GM23248 (cell line): ENCODE measurements around the gene PTPN2. TPM values are rescaled to one million over a fixed set of nuclear protein-coding genes. Genes with fewer than 3 reads are reported as not detected.
A peak's percentile ranks its signal among the peaks of the same experiment; 100 is the strongest.

Experiments used
- DNase-seq: peaks from one replicate; pipeline ENCODE4 v3.0.0-alpha.2; 2015
- H2AFZ ChIP-seq: fragments of 200-600 bp; sonication (generic); 2 replicates; pipeline ENCODE4 v1.6.1; 2016; ENCODE audit warnings: antibody characterized with exemption
- H3F3A ChIP-seq: fragments of 200-600 bp; sonication (generic); 2 replicates; pipeline ENCODE4 v1.6.1; 2016; ENCODE audit warnings: mild to moderate bottlenecking, antibody characterized with exemption, mixed run types; ENCODE audit not compliant: insufficient read depth
- H3K27ac ChIP-seq: fragments of 200-600 bp; sonication (generic); 2 replicates; pipeline ENCODE4 v1.5.1; 2016; ENCODE audit warnings: mild to moderate bottlenecking
- H3K27me3 ChIP-seq: fragments of 200-600 bp; sonication (generic); replicated peaks from 2 replicates; pipeline ENCODE4 v1.6.1; 2016; ENCODE audit warnings: mild to moderate bottlenecking; ENCODE audit not compliant: insufficient read depth
- H3K36me3 ChIP-seq: fragments of 200-600 bp; sonication (generic); 2 replicates; pipeline ENCODE4 v1.6.1; 2016; ENCODE audit warnings: low read depth, mild to moderate bottlenecking
- H3K4me1 ChIP-seq: fragments of 200-600 bp; sonication (generic); 2 replicates; pipeline ENCODE4 v1.6.1; 2016; ENCODE audit warnings: mild to moderate bottlenecking; ENCODE audit not compliant: insufficient read depth
- H3K4me2 ChIP-seq: fragments of 200-600 bp; sonication (generic); one replicate; pipeline ENCODE4 v1.6.1; 2016; ENCODE audit warnings: mild to moderate bottlenecking; ENCODE audit not compliant: unreplicated experiment
- H3K4me3 ChIP-seq: fragments of 200-600 bp; sonication (generic); 2 replicates; pipeline ENCODE4 v1.5.1; 2016; ENCODE audit warnings: mild to moderate bottlenecking
- H3K79me2 ChIP-seq: fragments of 200-600 bp; sonication (generic); 2 replicates; pipeline ENCODE4 v1.6.1; 2016; ENCODE audit warnings: mild to moderate bottlenecking; ENCODE audit not compliant: insufficient read depth
- H3K9ac ChIP-seq: fragments of 200-600 bp; sonication (generic); 2 replicates; pipeline ENCODE4 v1.6.1; 2016; ENCODE audit warnings: mild to moderate bottlenecking
- H3K9me2 ChIP-seq: fragments of 200-600 bp; sonication (generic); 2 replicates; pipeline ENCODE4 v1.6.1; 2016; ENCODE audit warnings: mixed run types, mild to moderate bottlenecking, moderate library complexity; ENCODE audit not compliant: insufficient read depth
- H3K9me3 ChIP-seq: fragments of 200-600 bp; sonication (generic); one replicate; pipeline ENCODE4 v1.6.1; 2017; ENCODE audit warnings: low read depth
- H4K20me1 ChIP-seq: fragments of 200-600 bp; sonication (generic); 2 replicates; pipeline ENCODE4 v1.6.0; 2016; ENCODE audit not compliant: insufficient read depth
- EZH2 ChIP-seq: fragments of 200-600 bp; sonication (generic); IDR thresholded peaks from 2 replicates; pipeline ENCODE4 v1.6.1; 2018; ENCODE audit warnings: antibody characterized with exemption, mild to moderate bottlenecking; ENCODE audit not compliant: insufficient read depth, poor library complexity, severe bottlenecking
- EZH2phosphoT487 ChIP-seq: fragments of 200-600 bp; sonication (generic); IDR thresholded peaks from 2 replicates; pipeline ENCODE4 v1.6.1; 2018; ENCODE audit warnings: antibody characterized with exemption, moderate library complexity, mild to moderate bottlenecking, low read depth; ENCODE audit not compliant: insufficient read depth
- WGBS, 2 experiments: methylation state at CpG; one replicate each; pipeline ENCODE4 v1.1.6; 2015 to 2017; ENCODE audit warnings: low lambda C conversion rate in 2 of 2, low coverage in 1 of 2; ENCODE audit errors: missing lambda C conversion rate in 2 of 2; 5-methylcytosine and 5-hydroxymethylcytosine counted together
- in situ Hi-C: fragments of 300-500 bp; cut with MboI; formaldehyde crosslinking; loops from 2 replicates; pipeline ENCODE4 v1.15.0; 2020
- polyA plus RNA-seq: library from polyadenylated mRNA; unstranded; fragments of >200 nt; fragmentation: Nextera tagmentation; extraction: Ambion mirVana; gene quantifications from 2 replicates; pipeline ENCODE4 v1.2.1, GENCODE V29; 2016
- total RNA-seq: library from RNA; depleted of rRNA; stranded (reverse); fragments of >200 nt; shearing (Covaris generic); gene quantifications from 2 replicates; pipeline ENCODE4 v1.2.3, GENCODE V29; 2014

PTPN2 gene
- total and polyA plus RNA-seq, 2 experiments from 2014 or later = 18.4 to 30.5 TPM

GRCh38 chr18:12839057-12839525 is 44.9 kb downstream of the PTPN2 start:
- H3K27ac ChIP-seq = peak overlapping the region; percentile 86
- in situ Hi-C loops = no loop called here
- no peaks in the 10 kb centered on the region for H4K20me1 ChIP-seq
- H3K9ac ChIP-seq = peak overlapping the region; percentile 24; the same call in 1 of the 2 replicates
- H3K9me3 ChIP-seq = no peaks in the 10 kb centered on the region
- H3K27me3 ChIP-seq = no peaks in the 10 kb centered on the region
- H3K9me2 ChIP-seq = no peaks in the 10 kb centered on the region
- DNase-seq = peak; percentile 16
- no peaks in the 10 kb centered on the region for H3K36me3 ChIP-seq
- TF ChIP-seq EZH2phosphoT487 (no peak), EZH2 (no peak)
- peaks cover 72% of the 10 kb centered on the region for H3K79me2 ChIP-seq
- WGBS, 2 experiments = 94 to 95% methylated on average over 2 of the region's 2 CpGs
- H3F3A ChIP-seq = peaks cover 40% of the 10 kb centered on the region
- H3K4me1 ChIP-seq = peaks cover 38% of the 10 kb centered on the region
- H3K4me3 ChIP-seq = peak overlapping the region; percentile 9
- peak overlapping the region; percentile 19 for H3K4me2 ChIP-seq
- H2AFZ ChIP-seq = no peak overlapping the region

GRCh38 chr18:12838178-12838634 is 45.8 kb downstream of the PTPN2 start:
- Histone ChIP-seq H3K27me3 (no peaks in the 10 kb centered on the region), H3K36me3 (no peaks in the 10 kb centered on the region), H3K9me2 (no peaks in the 10 kb centered on the region), H2AFZ (peak overlapping the region; percentile 32), H3K9me3 (no peaks in the 10 kb centered on the region), H3K4me3 (peak overlapping the region; percentile 51), H3K27ac (peak overlapping the region; percentile 86), H3K79me2 (peaks cover 70% of the 10 kb centered on the region), H3F3A (peaks cover 40% of the 10 kb centered on the region), H3K4me1 (peaks cover 38% of the 10 kb centered on the region), H3K9ac (peak overlapping the region; percentile 56), H4K20me1 (no peaks in the 10 kb centered on the region), H3K4me2 (peak overlapping the region; percentile 74)
- WGBS, 2 experiments = 39 to 41% methylated on average over 4 of the region's 4 CpGs
- in situ Hi-C loops = no loop called here
- peak; percentile 93 for DNase-seq
- no peak for TF ChIP-seq EZH2
- no peak for TF ChIP-seq EZH2phosphoT487

GRCh38 chr18:12837747-12838146 is 46.3 kb downstream of the PTPN2 start:
- Histone ChIP-seq H3K27ac (peak overlapping the region; percentile 86), H3K79me2 (peaks cover 65% of the 10 kb centered on the region), H3K9ac (peak overlapping the region; percentile 56), H3K4me1 (peaks cover 38% of the 10 kb centered on the region), H3K4me2 (peak overlapping the region; percentile 74), H3F3A (peaks cover 40% of the 10 kb centered on the region), H3K36me3 (no peaks in the 10 kb centered on the region), H2AFZ (peak overlapping the region; percentile 32), H3K9me2 (no peaks in the 10 kb centered on the region), H3K27me3 (no peaks in the 10 kb centered on the region), H3K4me3 (peak overlapping the region; percentile 51), H4K20me1 (no peaks in the 10 kb centered on the region), H3K9me3 (no peaks in the 10 kb centered on the region)
- TF ChIP-seq EZH2 = no peak
- 0 out of 2 replicates have a peak, but pooled peaks have one; percentile 39 for TF ChIP-seq EZH2phosphoT487
- peak; percentile 58 for DNase-seq
- in situ Hi-C loops = no loop called here

GRCh38 chr18:12836551-12836950 is 47.5 kb downstream of the PTPN2 start:
- Histone ChIP-seq H3K9me2 (no peaks in the 10 kb centered on the region), H4K20me1 (no peaks in the 10 kb centered on the region), H3K9ac (no peak overlapping the region), H3K9me3 (no peaks in the 10 kb centered on the region), H3K36me3 (no peaks in the 10 kb centered on the region), H3K4me2 (no peak overlapping the region), H2AFZ (no peak overlapping the region), H3K27ac (peak overlapping the region; percentile 86), H3F3A (peaks cover 40% of the 10 kb centered on the region), H3K27me3 (no peaks in the 10 kb centered on the region), H3K4me3 (no peak overlapping the region), H3K4me1 (peaks cover 38% of the 10 kb centered on the region), H3K79me2 (peaks cover 53% of the 10 kb centered on the region)
- TF ChIP-seq EZH2phosphoT487 (no peak), EZH2 (no peak)
- no peak for DNase-seq
- in situ Hi-C loops = no loop called here
- 92 to 93% methylated on average over 5 of the region's 5 CpGs for WGBS, 2 experiments
